Sigmoid colon (tissue), 7 donors: ENCODE measurements around the gene GPHN. TPM values are rescaled to one million over a fixed set of nuclear protein-coding genes. Genes with fewer than 3 reads are reported as not detected.

ENCODE experiments used
- DNase-seq: peaks from one replicate; pipeline ENCODE4 v3.0.0-alpha.2; 2019
- H3K27ac ChIP-seq, 4 donors: fragments of 200-600 bp; sonication (generic); one replicate each; pipeline ENCODE4 v1.5.1; 2016 to 2019; ENCODE audit warnings: mild to moderate bottlenecking in 1 of 4
- H3K27me3 ChIP-seq, 3 donors: fragments of 200-600 bp; sonication (generic); one replicate each; pipeline ENCODE4 v1.5.1; 2019; ENCODE audit warnings: mild to moderate bottlenecking in 1 of 3
- H3K36me3 ChIP-seq, 4 donors: fragments of 200-600 bp; sonication (generic); one replicate each; pipeline ENCODE4 v1.5.1; 2016 to 2019
- H3K4me1 ChIP-seq, 4 donors: fragments of 200-600 bp; sonication (generic); one replicate each; pipeline ENCODE4 v1.5.1; 2017 to 2019
- H3K4me3 ChIP-seq, 4 donors: fragments of 200-600 bp; sonication (generic); one replicate each; pipeline ENCODE4 v1.5.1; 2017 to 2019; ENCODE audit warnings: mild to moderate bottlenecking in 2 of 4, moderate library complexity in 1 of 4
- H3K9me3 ChIP-seq, 4 donors: fragments of 200-600 bp in 3 of 4; sonication (generic) in 3 of 4; one replicate each; pipeline versions ENCODE4 v1.5.1 to v1.6.1; 2013 to 2019
- CTCF ChIP-seq, 4 experiments: fragments of 450-650 bp in 3 of 4; fragments of 200-600 bp in 1 of 4; IDR thresholded peaks; one replicate each; pipeline ENCODE4 v1.5.1; 2016 to 2019; ENCODE audit warnings: antibody characterized with exemption in 4 of 4, mild to moderate bottlenecking in 3 of 4, moderate library complexity in 2 of 4
- EP300 ChIP-seq, 4 donors: sonication (generic); formaldehyde crosslinking; IDR thresholded peaks; one replicate each; pipeline ENCODE4 v1.6.1; 2017; ENCODE audit warnings: antibody characterized with exemption in 4 of 4
- POLR2A ChIP-seq, 2 donors: fragments of 450-650 bp; IDR thresholded peaks; one replicate each; pipeline ENCODE4 v1.6.1; 2016; ENCODE audit warnings: antibody characterized with exemption in 2 of 2, mild to moderate bottlenecking in 2 of 2, moderate library complexity in 2 of 2
- POLR2AphosphoS5 ChIP-seq, 4 donors: sonication (generic); formaldehyde crosslinking; IDR thresholded peaks; one replicate each; pipeline ENCODE4 v1.6.1; 2017; ENCODE audit warnings: antibody characterized with exemption in 4 of 4
- WGBS, 2 donors: extraction: QIAGEN DNeasy Blood & Tissue Kit; methylation state at CpG; one replicate each; pipeline ENCODE4 v1.1.7; 2013; 5-methylcytosine and 5-hydroxymethylcytosine counted together
- intact Hi-C: fragments of 100-400 bp; cut with DNase I; formaldehyde crosslinking; loops from one replicate; pipeline ENCODE4 v1.15.1; 2023
- polyA plus RNA-seq, 3 donors: library from polyadenylated mRNA; stranded (reverse); fragments of 200-250 nt; gene quantifications; one replicate each; pipeline ENCODE4 v1.2.3, GENCODE V29; 2013
- total RNA-seq, 4 donors: library from RNA; depleted of rRNA; stranded (reverse); fragments of >200 nt; gene quantifications; one replicate each; pipeline ENCODE4 v1.1.0, GENCODE V29; 2016
- donor health status: healthy with polysubstance abuse.
- donor health status: Bipolar disorder and iron deficiency.
- donor health status: healthy.

GPHN gene
- total and polyA plus RNA-seq, 7 donors = 5.4 to 20.3 (median 14.1) TPM

- Histone ChIP-seq H3K4me1 (peaks cover 0 to 6% (median 4%) of the 10 kb centered on the region in 4 donors), H3K9me3 (no peaks in the 10 kb centered on the region), H3K27ac (no peak overlapping the region), H3K4me3 (no peak overlapping the region), H3K27me3 (no peaks in the 10 kb centered on the region), H3K36me3 (no peaks in the 10 kb centered on the region)
- WGBS, 2 donors = 84 to 91% methylated on average over 2 of the region's 2 CpGs
- intact Hi-C loops = no loop called here
- no peak for DNase-seq
- no peak for TF ChIP-seq POLR2AphosphoS5 (IDR thresholded peaks at IDR 0.05)
- TF ChIP-seq EP300 (IDR thresholded peaks at IDR 0.05) = no peak
Measured at GRCh38 chr14:67192366-67192765, 684.4 kb downstream of the GPHN start.

- intact Hi-C loops = no loop called here
- DNase-seq = no peak
- Histone ChIP-seq H3K4me1 (no peaks in the 10 kb centered on the region), H3K36me3 (no peaks in the 10 kb centered on the region), H3K27ac (no peak overlapping the region), H3K4me3 (no peak overlapping the region), H3K9me3 (no peaks in the 10 kb centered on the region), H3K27me3 (no peaks in the 10 kb centered on the region)
- TF ChIP-seq POLR2A (IDR thresholded peaks at IDR 0.05) (no peak), EP300 (IDR thresholded peaks at IDR 0.05) (no peak), CTCF (IDR thresholded peaks at IDR 0.05) (no peak), POLR2AphosphoS5 (IDR thresholded peaks at IDR 0.05) (no peak)
- 59 to 80% methylated on average over 2 of the region's 2 CpGs for WGBS, 2 donors
Measured at GRCh38 chr14:67195279-67195678, 687.3 kb downstream of the GPHN start.

- Histone ChIP-seq H3K27ac (no peak overlapping the region), H3K4me3 (no peak overlapping the region), H3K36me3 (no peaks in the 10 kb centered on the region), H3K9me3 (no peaks in the 10 kb centered on the region), H3K4me1 (no peaks in the 10 kb centered on the region), H3K27me3 (no peaks in the 10 kb centered on the region)
- no peak for TF ChIP-seq CTCF (IDR thresholded peaks at IDR 0.05)
- no peak for TF ChIP-seq EP300 (IDR thresholded peaks at IDR 0.05)
- no peak for TF ChIP-seq POLR2AphosphoS5 (IDR thresholded peaks at IDR 0.05)
- no peak for TF ChIP-seq POLR2A (IDR thresholded peaks at IDR 0.05)
- WGBS, 2 donors = 97 to 98% methylated on average over 6 of the region's 6 CpGs
- no peak for DNase-seq
- intact Hi-C loops = no loop called here
Measured at GRCh38 chr14:67199016-67199415, 691.1 kb downstream of the GPHN start.

- TF ChIP-seq POLR2A (IDR thresholded peaks at IDR 0.05) (no peak), CTCF (IDR thresholded peaks at IDR 0.05) (no peak), EP300 (IDR thresholded peaks at IDR 0.05) (no peak), POLR2AphosphoS5 (IDR thresholded peaks at IDR 0.05) (no peak)
- H3K4me3 ChIP-seq = no peak overlapping the region
- no peaks in the 10 kb centered on the region for H3K36me3 ChIP-seq
- no peaks in the 10 kb centered on the region for H3K27me3 ChIP-seq
- DNase-seq = no peak
- WGBS, 2 donors = 91% methylated on average over 8 of the region's 8 CpGs
- H3K4me1 ChIP-seq = no peaks in the 10 kb centered on the region
- H3K9me3 ChIP-seq = no peaks in the 10 kb centered on the region
- intact Hi-C loops = no loop called here
- H3K27ac ChIP-seq = no peak overlapping the region
Measured at GRCh38 chr14:67207810-67208209, 699.9 kb downstream of the GPHN start.

- no peak for DNase-seq
Measured at GRCh38 chr14:67218126-67218525, 710.2 kb downstream of the GPHN start.

More at GRCh38 chr14:67218126-67218525, 710.2 kb downstream of the GPHN start:
- Histone ChIP-seq H3K9me3 (no peaks in the 10 kb centered on the region), H3K4me3 (no peak overlapping the region), H3K36me3 (no peaks in the 10 kb centered on the region), H3K4me1 (peaks cover 0 to 6% (median 0%) of the 10 kb centered on the region in 4 donors), H3K27me3 (no peaks in the 10 kb centered on the region), H3K27ac (no peak overlapping the region)
- no peak for TF ChIP-seq POLR2A (IDR thresholded peaks at IDR 0.05)
- TF ChIP-seq EP300 (IDR thresholded peaks at IDR 0.05) = no peak
- no peak for TF ChIP-seq CTCF (IDR thresholded peaks at IDR 0.05)
- no peak for TF ChIP-seq POLR2AphosphoS5 (IDR thresholded peaks at IDR 0.05)
- 52 to 62% methylated on average over 2 of the region's 2 CpGs for WGBS, 2 donors
- intact Hi-C loops = no loop called here
